Neural cell (in vitro differentiated cells): ENCODE measurements around the gene REPIN1.

Experiments
- CTCF ChIP-seq: fragments of 450-650 bp; IDR thresholded peaks from 2 replicates; pipeline ENCODE4 v1.5.1; 2014; ENCODE audit warnings: antibody characterized with exemption, mild to moderate bottlenecking, moderate library complexity; ENCODE audit not compliant: poor library complexity, severe bottlenecking
- EP300 ChIP-seq: fragments of 450-650 bp; conservative IDR thresholded peaks from 2 replicates; pipeline ENCODE4 v1.6.1; 2014; ENCODE audit warnings: antibody characterized with exemption, mild to moderate bottlenecking, moderate library complexity; ENCODE audit not compliant: poor library complexity, severe bottlenecking
- EZH2 ChIP-seq: fragments of 200-600, 300-800 bp; shearing (Covaris generic), sonication (generic); IDR thresholded peaks from 2 replicates; pipeline ENCODE4 v1.6.1; 2014; ENCODE audit warnings: antibody characterized with exemption, low read length, borderline replicate concordance, mild to moderate bottlenecking; ENCODE audit not compliant: insufficient read depth, poor library complexity, severe bottlenecking

DNA sequence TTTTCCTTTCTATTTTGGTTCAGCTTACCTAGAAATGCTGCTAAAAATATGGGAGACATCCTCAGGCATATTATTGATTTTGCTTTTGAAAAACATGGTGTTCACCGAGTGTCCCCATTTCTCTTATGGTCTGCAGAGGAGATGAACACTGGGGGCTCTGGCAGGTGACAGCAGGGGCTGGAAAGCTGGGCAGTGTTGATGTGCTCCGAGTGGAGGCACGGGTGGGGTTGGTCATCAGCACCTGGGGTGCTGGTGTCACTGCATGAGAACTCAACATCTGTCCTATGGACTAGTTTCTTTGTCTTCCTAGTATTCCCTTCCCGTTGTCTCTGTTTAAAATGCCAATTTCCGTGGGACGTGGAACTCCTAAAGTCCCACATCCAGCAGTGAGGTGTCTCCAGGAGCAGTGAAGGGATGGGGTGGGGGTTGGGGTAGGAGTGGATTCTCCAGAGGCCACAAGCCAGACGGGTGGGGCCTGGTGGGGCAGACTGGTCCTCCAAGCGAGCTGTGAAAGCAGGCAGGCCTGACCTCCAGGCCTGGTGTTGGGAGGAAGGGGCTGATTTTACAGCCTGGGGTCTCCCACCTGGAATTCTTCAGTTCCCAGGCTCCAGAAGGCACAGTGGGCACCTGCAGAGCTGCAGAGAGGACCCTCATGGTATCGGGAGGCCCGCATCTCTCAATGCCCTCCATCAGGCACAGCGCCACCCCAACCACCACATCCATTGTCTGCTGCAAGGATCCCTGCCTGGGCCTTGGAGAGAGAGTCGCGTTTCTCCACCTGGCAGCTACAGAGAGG is 35.0 kb downstream of the REPIN1 start:
- TF ChIP-seq CTCF (no peak), EZH2 (no peak), EP300 (no peak)
